Fibroblast of the aortic adventitia (primary cell): ENCODE results near the gene EFR3B. TPM values are rescaled to one million over a fixed set of nuclear protein-coding genes. Genes with fewer than 3 reads are reported as not detected.
A peak's percentile ranks its signal among the peaks of the same experiment; 100 is the strongest.

Experiments used
- DNase-seq: peaks from one replicate; pipeline ENCODE4 v3.0.0-alpha.2; 2010; ENCODE audit warnings: low read depth
- H3K4me3 ChIP-seq: 2 replicates; pipeline ENCODE4 v1.5.1; 2011; ENCODE audit warnings: low read depth, mild to moderate bottlenecking, control low read depth, low read length, moderate library complexity
- CTCF ChIP-seq: IDR thresholded peaks from 2 replicates; pipeline ENCODE4 v1.5.1; 2011; ENCODE audit warnings: mild to moderate bottlenecking, low read length, control low read depth, inconsistent platforms; ENCODE audit not compliant: insufficient read depth
- total RNA-seq: library from RNA; depleted of rRNA; stranded (reverse); fragments of >200 nt; gene quantifications from 2 replicates; pipeline ENCODE4 v1.2.3, GENCODE V29; 2012; ENCODE audit warnings: low replicate concordance

Gene EFR3B
- total RNA-seq, 1 donor = 0.99 TPM

- TF ChIP-seq CTCF = no peak
- DNase-seq = no peak
- no peak overlapping the region for H3K4me3 ChIP-seq
Measured at GRCh38 chr2:25023333-25023732, 18.5 kb upstream of the EFR3B start.

GRCh38 chr2:25025229-25026007, 16.5 kb upstream of the EFR3B start:
- DNase-seq = no peak
- TF ChIP-seq CTCF = no peak
- H3K4me3 ChIP-seq = no peak overlapping the region

- no peak overlapping the region for H3K4me3 ChIP-seq
- TF ChIP-seq CTCF = no peak
- no peak for DNase-seq
Measured at GRCh38 chr2:25026008-25026530, 15.8 kb upstream of the EFR3B start.

- no peak for TF ChIP-seq CTCF
- H3K4me3 ChIP-seq = no peak overlapping the region
- DNase-seq = no peak
Measured at GRCh38 chr2:25029183-25029554, 12.7 kb upstream of the EFR3B start.

- no peak for TF ChIP-seq CTCF
- H3K4me3 ChIP-seq = no peak overlapping the region
- peak; percentile 25 for DNase-seq
Measured at GRCh38 chr2:25030702-25031101, 11.2 kb upstream of the EFR3B start.

- no peak for TF ChIP-seq CTCF
- peak; percentile 16 for DNase-seq
- no peak overlapping the region for H3K4me3 ChIP-seq
Measured at GRCh38 chr2:25032094-25032493, 9.8 kb upstream of the EFR3B start.
